COLO668 (cell line): ENCODE data around the gene CSTPP1.
"Not testable (repeated sequence)": the region's sequence is repeated elsewhere in the genome, so short reads cannot be mapped to it uniquely, and the experiment has no call there.

Source experiments
- DNase-seq: peaks from one replicate; lab custom pipeline; 2025; ENCODE audit not compliant: unreplicated experiment; lab: John Stamatoyannopoulos, UW

The CSTPP1 gene

GRCh38 chr11:47198161-47198560 is 261.6 kb downstream of the CSTPP1 start:
- not testable (repeated sequence) for DNase-seq

- DNase-seq, result no peak
Measured at GRCh38 chr11:47201015-47201414, 264.5 kb downstream of the CSTPP1 start.

- DNase-seq, result no peak
Measured at GRCh38 chr11:47202576-47202975, 266.0 kb downstream of the CSTPP1 start.

GRCh38 chr11:47204637-47204989 is 268.1 kb downstream of the CSTPP1 start:
- DNase-seq, result no peak

GRCh38 chr11:47206577-47206976 is 270.0 kb downstream of the CSTPP1 start:
- not testable (repeated sequence) for DNase-seq

GRCh38 chr11:47207459-47207858 is 270.9 kb downstream of the CSTPP1 start:
- no peak for DNase-seq

- DNase-seq, result not testable (repeated sequence)
Measured at GRCh38 chr11:47208008-47208552, 271.5 kb downstream of the CSTPP1 start.

GRCh38 chr11:47208628-47209027 is 272.1 kb downstream of the CSTPP1 start:
- no peak for DNase-seq
